Suprapubic skin (tissue), 4 donors: ENCODE data around the gene HBE1.

ENCODE experiments used
- EP300 ChIP-seq: sonication (generic); formaldehyde crosslinking; IDR thresholded peaks from one replicate; pipeline ENCODE4 v1.6.1; 2017; ENCODE audit warnings: antibody characterized with exemption
- POLR2A ChIP-seq, 2 donors: fragments of 450-650 bp; IDR thresholded peaks; one replicate each; pipeline ENCODE4 v1.6.1; 2017; ENCODE audit warnings: antibody characterized with exemption in 2 of 2, mild to moderate bottlenecking in 2 of 2, moderate library complexity in 2 of 2
- POLR2AphosphoS5 ChIP-seq, 3 donors: sonication (generic); formaldehyde crosslinking; IDR thresholded peaks; one replicate each; pipeline ENCODE4 v1.6.1; 2017; ENCODE audit warnings: antibody characterized with exemption in 3 of 3
- TF ChIP-seq, protein P1 (sequence below), 2 donors: fragments of 200-600 bp in 1 of 2; fragments of 450-650 bp in 1 of 2; sonication (generic) in 1 of 2; IDR thresholded peaks; one replicate each; pipeline ENCODE4 v1.5.1; 2016 to 2019; ENCODE audit warnings: antibody characterized with exemption in 2 of 2, mild to moderate bottlenecking in 1 of 2, moderate library complexity in 1 of 2

DNA sequence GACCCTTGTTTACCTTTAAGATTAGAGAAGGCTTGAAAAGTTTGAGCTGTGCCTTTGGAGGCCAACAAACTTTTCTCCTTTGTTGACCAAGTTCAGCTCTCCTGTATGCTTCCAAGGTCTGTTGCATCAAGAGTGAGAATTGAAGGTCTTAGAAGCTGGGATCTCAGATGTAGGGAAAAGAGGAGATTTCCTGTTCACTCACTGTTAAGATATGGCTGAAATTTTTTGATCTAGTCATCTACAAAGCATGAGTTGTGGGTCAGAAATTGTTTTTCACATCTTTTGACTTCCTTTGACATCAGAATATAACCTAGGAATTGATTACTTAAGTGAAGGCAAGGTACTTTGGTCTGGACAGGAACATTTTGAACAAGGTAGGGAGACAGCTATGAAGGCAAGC lies 20.0 kb upstream of the HBE1 start:
- TF ChIP-seq, protein P1, sequence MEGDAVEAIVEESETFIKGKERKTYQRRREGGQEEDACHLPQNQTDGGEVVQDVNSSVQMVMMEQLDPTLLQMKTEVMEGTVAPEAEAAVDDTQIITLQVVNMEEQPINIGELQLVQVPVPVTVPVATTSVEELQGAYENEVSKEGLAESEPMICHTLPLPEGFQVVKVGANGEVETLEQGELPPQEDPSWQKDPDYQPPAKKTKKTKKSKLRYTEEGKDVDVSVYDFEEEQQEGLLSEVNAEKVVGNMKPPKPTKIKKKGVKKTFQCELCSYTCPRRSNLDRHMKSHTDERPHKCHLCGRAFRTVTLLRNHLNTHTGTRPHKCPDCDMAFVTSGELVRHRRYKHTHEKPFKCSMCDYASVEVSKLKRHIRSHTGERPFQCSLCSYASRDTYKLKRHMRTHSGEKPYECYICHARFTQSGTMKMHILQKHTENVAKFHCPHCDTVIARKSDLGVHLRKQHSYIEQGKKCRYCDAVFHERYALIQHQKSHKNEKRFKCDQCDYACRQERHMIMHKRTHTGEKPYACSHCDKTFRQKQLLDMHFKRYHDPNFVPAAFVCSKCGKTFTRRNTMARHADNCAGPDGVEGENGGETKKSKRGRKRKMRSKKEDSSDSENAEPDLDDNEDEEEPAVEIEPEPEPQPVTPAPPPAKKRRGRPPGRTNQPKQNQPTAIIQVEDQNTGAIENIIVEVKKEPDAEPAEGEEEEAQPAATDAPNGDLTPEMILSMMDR (IDR thresholded peaks at IDR 0.05), result no peak
- TF ChIP-seq POLR2A (IDR thresholded peaks at IDR 0.05), result no peak
- no peak for TF ChIP-seq EP300
- TF ChIP-seq POLR2AphosphoS5 (IDR thresholded peaks at IDR 0.05), result no peak
